GM12891 (cell line): ENCODE results near the gene IRX4.

Experiments used
- PAX5 ChIP-seq: IDR thresholded peaks from 2 replicates; pipeline ENCODE4 v1.6.1; 2011; ENCODE audit warnings: low read length, moderate library complexity, mild to moderate bottlenecking; ENCODE audit not compliant: insufficient read depth, severe bottlenecking
- POLR2A ChIP-seq: IDR thresholded peaks from 2 replicates; pipeline ENCODE4 v1.6.1; 2011; ENCODE audit warnings: low read depth, low read length, control low read depth
- POLR2AphosphoS5 ChIP-seq: IDR thresholded peaks from 2 replicates; pipeline ENCODE4 v1.6.1; 2011; ENCODE audit warnings: low read depth, low read length, control low read depth
- POU2F2 ChIP-seq: IDR thresholded peaks from 2 replicates; pipeline ENCODE4 v1.6.1; 2011; ENCODE audit warnings: low read depth, mild to moderate bottlenecking, control low read depth, low read length, moderate library complexity
- SPI1 ChIP-seq: IDR thresholded peaks from 2 replicates; pipeline ENCODE4 v1.6.1; 2011; ENCODE audit warnings: low read depth, low read length, control low read depth
- TAF1 ChIP-seq: IDR thresholded peaks from 2 replicates; pipeline ENCODE4 v1.6.1; 2011; ENCODE audit warnings: low read depth, low read length, control low read depth

DNA sequence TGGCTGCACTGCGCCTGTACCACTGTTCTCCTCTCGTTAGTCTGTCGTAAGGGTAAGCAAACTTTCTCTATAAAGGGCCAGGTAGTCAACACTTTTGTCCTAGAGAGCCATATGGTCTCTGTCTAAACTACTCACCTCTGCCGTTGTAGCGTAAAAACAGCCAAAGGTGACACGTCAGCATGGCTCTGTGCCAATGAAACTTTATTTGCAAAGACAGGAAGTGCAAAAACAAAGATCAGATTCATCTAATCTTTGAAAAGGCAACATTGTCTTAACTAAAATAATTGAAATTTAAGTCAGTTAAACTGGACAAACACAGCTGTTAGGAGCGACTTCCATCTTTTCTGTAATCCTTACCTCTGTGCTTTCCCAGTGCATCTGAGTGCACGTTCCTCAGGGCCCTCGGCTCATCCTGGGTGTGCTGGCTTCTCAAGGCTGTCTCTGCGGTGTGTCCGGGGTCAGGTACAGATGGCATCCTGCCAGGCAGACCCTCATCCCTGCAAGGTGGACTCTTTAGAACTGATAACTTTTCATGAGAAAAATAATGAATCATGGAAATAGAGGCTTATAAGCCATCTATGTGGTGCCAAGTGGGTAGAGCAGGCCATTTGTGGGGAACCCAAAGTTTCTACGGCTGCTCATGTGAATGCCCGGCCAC is 35.2 kb upstream of the IRX4 start:
- TF ChIP-seq POLR2A, result no peak
- TF ChIP-seq POU2F2, result no peak
- TF ChIP-seq POLR2AphosphoS5, result no peak
- no peak for TF ChIP-seq SPI1
- no peak for TF ChIP-seq PAX5
- TF ChIP-seq TAF1, result no peak
